SK-N-MC (cell line): ENCODE measurements around the gene CARD10.

ENCODE experiments used
- EZH2 ChIP-seq: fragments of 200-600 bp; sonication (generic); IDR thresholded peaks from one replicate; pipeline ENCODE4 v1.6.1; 2017; ENCODE audit warnings: antibody characterized with exemption
- FOXP2 ChIP-seq: optimal IDR thresholded peaks from 2 replicates; pipeline ENCODE3; 2011; ENCODE audit warnings: mild to moderate bottlenecking, moderate library complexity; ENCODE audit not compliant: insufficient read depth; ENCODE audit errors: extremely low read length, control extremely low read depth
- POLR2AphosphoS5 ChIP-seq: IDR thresholded peaks from 2 replicates; pipeline ENCODE4 v1.6.1; 2012; ENCODE audit warnings: mild to moderate bottlenecking, low read depth, low read length, borderline replicate concordance

- no peak for TF ChIP-seq EZH2
- TF ChIP-seq POLR2AphosphoS5: no peak
- no peak for TF ChIP-seq FOXP2
Observed at GRCh38 chr22:37529652-37530345, 10.6 kb upstream of the CARD10 start.
